GM18517 (cell line): ENCODE results near the gene ZNF563.
A peak's percentile ranks its signal among the peaks of the same experiment; 100 is the strongest.

ENCODE experiments used
- ATAC-seq: cut with Tn5 transposase; IDR thresholded peaks from one replicate; pipeline ENCODE4 v1.9.1; 2021; ENCODE audit warnings: mild to moderate bottlenecking, moderate library complexity; ENCODE audit not compliant: unreplicated experiment

Gene ZNF563

GRCh38 chr19:12295191-12295590 lies 38.2 kb downstream of the ZNF563 start:
- no peak for ATAC-seq

GRCh38 chr19:12294249-12295158 lies 38.9 kb downstream of the ZNF563 start, which contains the start of gene ZNF44:
ZNF44 (minus strand) TSS chr19:12294883; CDS start chr19:12294694, 189 bp downstream.
- peak; percentile 89 for ATAC-seq

GRCh38 chr19:12293777-12294248 lies 39.6 kb downstream of the ZNF563 start:
- peak; percentile 48 for ATAC-seq

- no peak for ATAC-seq
Measured at GRCh38 chr19:12289790-12290065, 43.7 kb downstream of the ZNF563 start.

GRCh38 chr19:12287958-12288500 lies 45.4 kb downstream of the ZNF563 start:
- no peak for ATAC-seq

GRCh38 chr19:12284631-12285030 lies 48.8 kb downstream of the ZNF563 start:
- no peak for ATAC-seq

GRCh38 chr19:12284226-12284625 lies 49.2 kb downstream of the ZNF563 start:
- ATAC-seq, result no peak

GRCh38 chr19:12278713-12279112 lies 54.7 kb downstream of the ZNF563 start:
- ATAC-seq, result no peak

GRCh38 chr19:12272980-12273901 lies 60.2 kb downstream of the ZNF563 start:
- ATAC-seq, result no peak

- no peak for ATAC-seq
Measured at GRCh38 chr19:12272386-12272785, 61.0 kb downstream of the ZNF563 start.

GRCh38 chr19:12270854-12271253 lies 62.6 kb downstream of the ZNF563 start:
- no peak for ATAC-seq
